HAP-1 (cell line): ENCODE data around the gene DNAJB12.
"Not testable (repeated sequence)": the region's sequence is repeated elsewhere in the genome, so short reads cannot be mapped to it uniquely, and the experiment has no call there.

Experiments used
- DNase-seq, 2 experiments: peaks; one replicate each; pipeline ENCODE4 v3.0.0-alpha.2; 2016 to 2020; ENCODE audit warnings: low spot score in 2 of 2
- H3K27me3 ChIP-seq: fragments of 250-450 bp; sonication (Bioruptor Pico); 2 replicates; pipeline ENCODE4 v1.5.1; 2020; ENCODE audit warnings: low read depth, mild to moderate bottlenecking, moderate library complexity
- H3K36me3 ChIP-seq: fragments of 250-450 bp; sonication (Bioruptor Pico); replicated peaks from 2 replicates; pipeline ENCODE4 v1.5.1; 2020; ENCODE audit warnings: mild to moderate bottlenecking
- H3K4me1 ChIP-seq: fragments of 250-450 bp; sonication (Bioruptor Pico); 2 replicates; pipeline ENCODE4 v1.5.1; 2020; ENCODE audit warnings: mild to moderate bottlenecking
- H3K4me3 ChIP-seq: fragments of 250-450 bp; sonication (Bioruptor Pico); 2 replicates; pipeline ENCODE4 v1.5.1; 2020; ENCODE audit warnings: mild to moderate bottlenecking, moderate library complexity
- H3K9me3 ChIP-seq: fragments of 250-450 bp; sonication (Bioruptor Pico); 2 replicates; pipeline ENCODE4 v1.5.1; 2020; ENCODE audit warnings: mild to moderate bottlenecking, moderate library complexity
- in situ Hi-C: fragments of 300-500 bp; cut with MboI; formaldehyde crosslinking; loops from 3 replicates; pipeline ENCODE4 v1.14.3; 2020; ENCODE audit warnings: low sequenced_read_pairs, inconsistent platforms, mixed read lengths

Gene DNAJB12

DNA sequence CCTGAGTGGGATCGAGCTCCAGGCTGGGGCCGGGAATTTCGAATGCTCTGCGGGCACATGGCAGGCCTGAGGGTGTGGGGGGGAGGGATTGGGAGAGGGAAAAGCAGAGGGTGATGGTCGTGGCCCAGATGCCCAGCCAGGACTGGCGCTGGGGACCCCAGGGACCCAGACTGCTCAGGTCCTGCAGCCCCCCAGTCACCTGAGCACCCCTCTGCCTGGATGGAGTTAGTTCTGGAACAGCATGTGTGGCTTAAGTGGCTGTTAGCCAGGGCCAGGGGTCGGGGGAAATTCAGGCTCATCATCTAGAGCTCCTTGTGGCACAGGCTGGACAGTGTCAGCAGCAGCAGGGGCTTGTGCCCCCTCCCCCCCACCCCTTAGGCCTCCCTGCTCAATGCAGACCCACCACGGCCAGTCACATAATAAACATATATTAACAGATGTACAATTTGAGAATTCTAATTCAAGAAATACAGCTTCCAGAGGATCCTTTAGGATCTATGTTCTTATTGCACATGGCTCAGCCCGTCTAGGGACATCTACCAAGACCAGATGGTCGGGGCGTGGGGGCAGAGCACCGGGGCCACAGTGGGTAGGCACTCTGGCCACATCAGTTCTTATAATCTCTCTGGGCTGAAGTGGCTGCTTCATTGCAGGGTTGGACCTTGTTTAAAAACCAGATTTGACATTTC is 22.2 kb downstream of the DNAJB12 start:
- in situ Hi-C loops, result loop anchor here (10.0 to 25.0 kb wide), 2 partner anchors 420 to 1018 kb away; partner anchors contain the start of gene SLC29A3
- H3K36me3 ChIP-seq, result peaks cover 34% of the 10 kb centered on the region
- no peak for DNase-seq
- no peaks in the 10 kb centered on the region for H3K9me3 ChIP-seq
- H3K27me3 ChIP-seq, result no peaks in the 10 kb centered on the region
- no peak overlapping the region for H3K4me3 ChIP-seq
- H3K4me1 ChIP-seq, result peaks cover 8% of the 10 kb centered on the region

DNA sequence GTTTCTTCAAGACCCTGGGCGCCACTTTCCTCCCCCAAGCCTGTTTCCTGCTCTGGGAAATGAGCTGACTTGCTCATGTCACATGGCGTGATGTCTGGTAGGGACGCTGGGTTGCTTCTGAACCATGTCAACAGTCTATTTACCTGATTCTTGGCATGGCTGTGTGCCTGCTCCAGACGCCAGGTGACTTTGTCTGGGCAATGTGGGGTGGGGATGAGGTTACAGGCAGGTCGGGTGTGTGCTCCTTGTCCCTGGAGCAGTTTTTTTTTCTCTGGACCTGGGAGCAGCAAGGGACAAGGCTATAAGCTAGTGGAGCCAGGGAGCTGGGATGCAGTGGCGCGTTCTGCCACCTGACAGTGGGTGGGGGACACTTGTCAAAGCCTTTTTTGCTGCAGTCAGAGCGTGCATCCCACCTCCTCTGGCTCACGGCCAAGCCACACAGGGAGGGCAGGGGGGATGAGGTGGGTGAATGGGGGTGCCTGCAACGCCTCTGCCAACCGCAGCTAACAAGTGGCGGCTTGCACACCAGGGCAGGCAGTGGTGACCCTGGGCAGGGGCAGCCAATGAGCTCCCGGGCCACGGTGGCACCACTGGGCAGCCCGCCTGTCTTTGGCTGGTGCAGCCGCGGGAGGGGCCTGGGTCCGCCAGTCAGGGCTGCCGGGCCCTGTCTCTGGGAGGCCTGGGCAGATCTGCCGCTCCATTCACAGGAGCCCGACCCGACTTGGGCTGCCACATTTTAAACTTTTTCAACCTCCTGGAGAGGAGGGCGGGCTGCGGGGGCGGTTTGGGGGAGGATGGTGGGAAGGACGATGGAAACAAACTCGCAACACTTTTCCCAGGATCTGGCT is 22.9 kb downstream of the DNAJB12 start:
- no peaks in the 10 kb centered on the region for H3K27me3 ChIP-seq
- DNase-seq, result peak in 1 of 2 experiments; percentile 72
- H3K4me1 ChIP-seq, result peaks cover 5% of the 10 kb centered on the region
- peaks cover 27% of the 10 kb centered on the region for H3K36me3 ChIP-seq
- no peaks in the 10 kb centered on the region for H3K9me3 ChIP-seq
- H3K4me3 ChIP-seq, result no peak overlapping the region
- in situ Hi-C loops, result loop anchor here (10.0 to 25.0 kb wide), 2 partner anchors 419 to 1017 kb away; partner anchors contain the start of gene SLC29A3

DNA sequence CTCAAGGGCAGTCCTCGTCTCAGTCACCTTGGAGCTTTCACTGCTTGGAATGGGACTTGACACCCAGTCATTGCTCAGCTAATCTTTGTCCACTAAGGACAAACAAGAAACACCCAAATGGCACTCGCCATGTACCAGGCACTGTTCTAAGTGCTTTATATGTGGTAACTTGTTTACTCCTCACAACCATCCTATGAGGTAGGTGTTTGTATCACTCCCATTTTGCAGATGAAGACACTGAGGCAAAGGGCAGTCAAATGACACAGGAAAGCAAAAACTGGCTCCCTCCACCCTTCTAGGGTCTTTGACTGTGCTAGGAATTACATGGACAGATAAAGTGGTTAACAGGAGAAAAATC is 24.7 kb downstream of the DNAJB12 start:
- in situ Hi-C loops, result loop anchor here (10.0 to 25.0 kb wide), 2 partner anchors 418 to 1015 kb away; partner anchors contain the start of gene SLC29A3
- Histone ChIP-seq H3K4me3 (no peak overlapping the region), H3K9me3 (no peaks in the 10 kb centered on the region), H3K27me3 (no peaks in the 10 kb centered on the region), H3K36me3 (peaks cover 10% of the 10 kb centered on the region), H3K4me1 (peaks cover 5% of the 10 kb centered on the region)
- no peak for DNase-seq

GRCh38 chr10:72329290-72330068 is 25.2 kb downstream of the DNAJB12 start:
- no peak overlapping the region for H3K4me3 ChIP-seq
- H3K4me1 ChIP-seq, result peaks cover 5% of the 10 kb centered on the region
- H3K36me3 ChIP-seq, result peaks cover 7% of the 10 kb centered on the region
- no peaks in the 10 kb centered on the region for H3K9me3 ChIP-seq
- in situ Hi-C loops, result loop anchor here (10.0 to 25.0 kb wide), 2 partner anchors 417 to 1015 kb away; partner anchors contain the start of gene SLC29A3
- no peak for DNase-seq
- no peaks in the 10 kb centered on the region for H3K27me3 ChIP-seq

- Histone ChIP-seq H3K36me3 (peaks cover 3% of the 10 kb centered on the region), H3K27me3 (no peaks in the 10 kb centered on the region), H3K9me3 (no peaks in the 10 kb centered on the region), H3K4me1 (no peaks in the 10 kb centered on the region; the same call in 1 of the 2 replicates), H3K4me3 (no peak overlapping the region)
- in situ Hi-C loops, result loop anchor here (25.0 kb wide), 1 partner anchor 417 kb away; no protein-coding TSS in a partner anchor
- no peak for DNase-seq
These were observed 25.9 kb downstream of the DNAJB12 start for GRCh38 chr10:72328829-72329204.

DNA sequence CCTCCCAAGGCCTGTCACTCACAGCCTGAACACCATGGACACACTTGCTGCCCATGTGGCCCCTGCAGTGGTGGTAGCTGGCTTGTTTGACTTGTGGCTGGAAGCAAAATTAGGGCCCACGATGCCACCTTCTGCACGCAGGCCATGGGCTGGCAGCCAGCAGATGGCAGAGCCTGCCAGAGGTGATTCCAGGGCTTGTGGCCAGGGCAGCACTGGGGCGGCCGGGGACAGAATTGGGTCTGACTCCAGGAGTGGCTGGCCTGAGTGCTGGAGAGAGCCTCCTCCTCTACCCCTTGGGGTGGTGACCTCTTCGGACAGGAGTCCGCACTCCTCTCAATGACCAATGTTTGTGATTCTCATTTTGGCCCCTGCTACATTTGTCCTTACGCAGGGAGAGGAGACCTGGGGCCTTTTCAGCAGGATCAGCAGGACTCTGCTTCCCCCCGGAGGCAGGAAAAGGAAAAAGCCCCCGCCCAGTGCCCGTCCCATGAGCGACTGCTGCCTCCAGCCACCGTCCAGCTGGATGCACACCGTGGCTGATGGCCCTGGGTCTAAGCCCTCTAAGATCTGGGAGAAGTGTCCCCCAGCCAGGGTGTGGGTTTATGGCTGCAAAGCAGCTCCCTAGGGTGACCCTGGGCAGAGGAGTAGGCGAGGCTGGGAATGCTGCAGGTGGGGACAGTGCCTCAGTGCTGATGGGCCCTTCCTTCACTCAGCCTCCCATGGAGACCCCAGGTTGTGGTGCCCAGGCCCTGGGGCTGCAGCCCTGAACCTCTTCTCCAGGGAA is 26.5 kb downstream of the DNAJB12 start:
- Histone ChIP-seq H3K36me3 (no peaks in the 10 kb centered on the region; the same call in 1 of the 2 replicates), H3K9me3 (no peaks in the 10 kb centered on the region), H3K4me3 (no peak overlapping the region), H3K4me1 (no peaks in the 10 kb centered on the region; the same call in 1 of the 2 replicates), H3K27me3 (no peaks in the 10 kb centered on the region)
- peak; percentile 47 to 77 for DNase-seq
- in situ Hi-C loops, result loop anchor here (25.0 kb wide), 1 partner anchor 416 kb away; no protein-coding TSS in a partner anchor

- DNase-seq, H3K4me1 ChIP-seq, H3K36me3 ChIP-seq, H3K9me3 ChIP-seq, H3K4me3 ChIP-seq, H3K27me3 ChIP-seq: not testable (repeated sequence)
- in situ Hi-C loops, result loop anchor here (25.0 kb wide), 1 partner anchor 415 kb away; no protein-coding TSS in a partner anchor
These were observed 27.8 kb downstream of the DNAJB12 start for GRCh38 chr10:72326665-72327603.

GRCh38 chr10:72325243-72326175 is 29.2 kb downstream of the DNAJB12 start:
- not testable (repeated sequence) for H3K27me3 ChIP-seq, DNase-seq

DNA sequence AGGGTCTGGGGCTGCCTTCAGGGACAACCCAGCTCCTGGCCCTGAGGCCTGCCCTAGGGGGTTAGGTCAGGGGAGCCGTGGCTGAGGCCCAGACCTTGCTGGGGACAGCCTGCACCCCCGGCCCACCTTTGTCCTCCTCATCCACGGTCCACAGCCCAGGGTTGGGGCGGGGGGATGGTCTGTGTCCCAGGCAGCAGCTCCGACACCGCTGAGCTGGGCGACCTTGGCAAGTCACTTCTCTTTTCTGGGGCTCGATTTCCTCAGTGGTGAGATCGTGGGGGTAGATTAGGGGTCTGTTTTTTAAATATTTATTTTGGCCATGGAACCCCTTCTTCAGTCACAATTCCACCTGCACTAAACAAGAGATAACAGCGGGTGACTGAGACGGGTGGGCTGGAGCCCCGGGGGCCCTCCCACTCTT is 30.9 kb downstream of the DNAJB12 start:
- in situ Hi-C loops, result no loop called here
- DNase-seq, result no peak
- H3K9me3 ChIP-seq, result no peaks in the 10 kb centered on the region
- H3K27me3 ChIP-seq, result no peaks in the 10 kb centered on the region
- H3K4me1 ChIP-seq, result peaks cover 9% of the 10 kb centered on the region
- H3K4me3 ChIP-seq, result no peak overlapping the region
- H3K36me3 ChIP-seq, result no peaks in the 10 kb centered on the region

More at GRCh38 chr10:72325243-72326175, 29.2 kb downstream of the DNAJB12 start:
- not testable (repeated sequence) for H3K4me3 ChIP-seq, H3K4me1 ChIP-seq, H3K9me3 ChIP-seq, H3K36me3 ChIP-seq
- in situ Hi-C loops, result loop anchor here (25.0 kb wide), 1 partner anchor 413 kb away; no protein-coding TSS in a partner anchor

DNA sequence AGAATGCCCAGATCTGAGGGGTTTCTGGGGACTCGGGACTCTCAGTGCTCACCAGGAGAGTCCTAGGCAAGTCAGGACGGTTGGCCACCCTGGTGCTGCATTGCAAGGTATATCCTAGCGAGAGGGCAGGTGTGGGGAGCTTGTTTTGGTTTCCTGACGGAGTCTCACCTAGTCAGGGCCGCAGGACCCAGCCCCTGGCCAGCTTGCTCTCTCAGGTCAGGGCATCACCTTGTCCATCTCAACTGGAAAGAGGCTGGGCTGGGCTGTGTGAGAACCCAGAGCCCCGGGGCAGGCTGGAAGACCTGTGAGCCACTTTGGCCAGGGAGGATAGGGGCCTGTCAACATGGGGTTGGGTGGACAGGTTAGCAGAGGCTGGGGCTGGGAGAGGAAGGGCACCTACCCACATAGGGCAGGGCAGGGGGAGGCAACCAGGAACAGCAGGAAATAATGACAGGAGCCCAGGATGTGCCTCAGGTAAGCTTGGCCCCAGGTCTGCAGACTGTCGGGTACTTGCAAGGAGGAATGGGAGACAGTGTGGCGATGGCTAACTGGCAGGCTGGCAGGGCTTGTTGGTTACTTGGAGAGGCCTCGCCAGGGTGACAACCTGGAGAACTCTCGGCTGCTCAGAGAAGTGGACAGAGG is 31.5 kb downstream of the DNAJB12 start:
- Histone ChIP-seq H3K4me3 (no peak overlapping the region), H3K9me3 (no peaks in the 10 kb centered on the region), H3K4me1 (peaks cover 9% of the 10 kb centered on the region), H3K27me3 (no peaks in the 10 kb centered on the region), H3K36me3 (no peaks in the 10 kb centered on the region)
- in situ Hi-C loops, result no loop called here
- no peak for DNase-seq
